ENCODE data around the gene CCDC197. TPM values are rescaled to one million over a fixed set of nuclear protein-coding genes. Genes with fewer than 3 reads are reported as not detected.
A peak's percentile ranks its signal among the peaks of the same experiment; 100 is the strongest.

Gene CCDC197
- total and polyA plus RNA-seq, 3 donors from 2014 or later = 5.6 to 31.0 (median 20.7) TPM

DNA sequence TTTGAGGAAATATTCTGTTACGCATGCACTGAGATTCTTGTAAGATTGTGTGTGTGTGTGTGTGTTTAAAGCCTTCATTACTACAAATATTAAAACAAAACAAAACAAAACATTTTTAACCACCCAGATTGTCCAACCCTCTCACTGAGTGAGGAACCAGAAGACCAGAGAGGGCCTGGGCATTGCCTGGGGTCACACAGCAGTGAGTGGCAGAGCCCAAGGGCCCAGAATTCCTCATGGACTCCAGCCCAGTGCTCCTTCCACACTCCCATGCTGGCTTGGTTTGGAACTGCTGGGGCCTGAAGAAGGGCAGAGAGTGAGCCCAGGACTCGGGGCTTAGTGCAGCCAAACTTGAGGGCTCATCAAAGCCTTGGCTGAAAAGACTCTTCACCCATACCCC lies 27.4 kb downstream of the CCDC197 start:
- WGBS, 2 donors = 88 to 96% methylated on average over 1 to 2 of the region's 2 CpGs
- H3K27ac ChIP-seq = no peak overlapping the region
- TF ChIP-seq CTCF (IDR thresholded peaks at IDR 0.05) = no peak
- TF ChIP-seq POLR2A (IDR thresholded peaks at IDR 0.05) = no peak
- H3K27me3 ChIP-seq = no peaks in the 10 kb centered on the region
- no peaks in the 10 kb centered on the region for H3K4me1 ChIP-seq
- no peak for DNase-seq
- no peaks in the 10 kb centered on the region for H3K36me3 ChIP-seq (ENCODE audit: low read depth, missing control alignments)
- no peak overlapping the region for H3K4me3 ChIP-seq
- intact Hi-C loops (cut with DNase I; ENCODE audit: low total_unique reads) = no loop called here
- H3K9me3 ChIP-seq = no peaks in the 10 kb centered on the region

- intact Hi-C loops (cut with DNase I; ENCODE audit: low total_unique reads) = no loop called here
Observed at GRCh38 chr14:94025720-94026119, 28.6 kb downstream of the CCDC197 start.

GRCh38 chr14:94026173-94026888 lies 29.2 kb downstream of the CCDC197 start, which contains the start of gene OTUB2:
Gene OTUB2, plus strand, starts transcription at chr14:94026340. Its CDS starts 198 bp downstream, at chr14:94026538.
- H3K4me1 ChIP-seq = no peaks in the 10 kb centered on the region
- H3K27me3 ChIP-seq = no peaks in the 10 kb centered on the region
- H3K36me3 ChIP-seq (ENCODE audit: low read depth, missing control alignments) = no peaks in the 10 kb centered on the region
- intact Hi-C loops (cut with DNase I; ENCODE audit: low total_unique reads) = no loop called here
- H3K27ac ChIP-seq = peak within 1 kb of the TSS in 1 of 2 donors; percentile 50
- H3K4me3 ChIP-seq = peak within 1 kb of the TSS; percentile 74 to 87
- TF ChIP-seq POLR2A (IDR thresholded peaks at IDR 0.05) = no peak
- no peak for TF ChIP-seq CTCF (IDR thresholded peaks at IDR 0.05)
- peak; percentile 99 for DNase-seq
- H3K9me3 ChIP-seq = no peaks in the 10 kb centered on the region
- 0% methylated on average over 10 to 31 of the region's 74 CpGs for WGBS, 2 donors

More at GRCh38 chr14:94025720-94026119, 28.6 kb downstream of the CCDC197 start:
- no peaks in the 10 kb centered on the region for H3K4me1 ChIP-seq
- DNase-seq = no peak
- no peaks in the 10 kb centered on the region for H3K36me3 ChIP-seq (ENCODE audit: low read depth, missing control alignments)
- H3K4me3 ChIP-seq = peak overlapping the region in 1 of 2 donors; percentile 74
- TF ChIP-seq POLR2A (IDR thresholded peaks at IDR 0.05) = no peak
- TF ChIP-seq CTCF (IDR thresholded peaks at IDR 0.05) = no peak
- WGBS, 2 donors = 49 to 55% methylated on average over 6 of the region's 6 CpGs
- no peak overlapping the region for H3K27ac ChIP-seq
- H3K27me3 ChIP-seq = no peaks in the 10 kb centered on the region
- no peaks in the 10 kb centered on the region for H3K9me3 ChIP-seq

DNA sequence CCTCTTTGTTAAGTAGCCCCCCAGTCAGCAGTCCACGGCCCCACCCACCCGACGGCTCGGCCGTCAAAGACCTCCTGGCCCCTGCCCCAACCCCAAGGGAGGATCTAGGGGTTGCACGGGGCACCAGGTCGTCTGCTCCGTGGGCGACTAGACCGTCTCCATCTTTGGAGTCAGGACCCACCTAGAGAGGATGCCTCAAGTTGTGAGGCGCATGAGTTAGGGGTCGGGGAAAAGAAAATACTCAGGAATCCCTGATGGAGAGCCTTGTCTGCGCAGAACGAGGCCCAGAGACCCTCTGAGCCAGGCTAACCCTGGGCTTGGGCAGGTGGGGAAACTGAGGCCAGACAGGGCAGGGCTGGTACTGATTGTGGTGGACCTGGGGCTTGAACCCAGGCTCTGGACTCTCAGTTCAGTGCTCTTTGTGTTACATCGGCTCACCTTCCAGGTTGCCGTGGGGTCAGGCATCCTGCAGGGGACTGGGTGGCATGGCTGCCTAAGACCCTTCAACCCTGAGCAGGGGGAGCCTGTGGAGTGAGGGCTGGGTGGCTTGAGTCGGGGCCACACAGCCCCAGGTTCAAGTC lies 29.9 kb downstream of the CCDC197 start:
- 33 to 45% methylated on average over 2 to 16 of the region's 17 CpGs for whole genome bisulfite sequencing, 2 donors
- no peaks in the 10 kb centered on the region for H3K9me3 ChIP-seq
- TF ChIP-seq CTCF (IDR thresholded peaks at IDR 0.05) = no peak
- no peak for TF ChIP-seq POLR2A (IDR thresholded peaks at IDR 0.05)
- no peak overlapping the region for H3K27ac ChIP-seq
- H3K36me3 ChIP-seq (ENCODE audit: low read depth, missing control alignments) = no peaks in the 10 kb centered on the region
- no peak for DNase-seq
- intact Hi-C loops (cut with DNase I; ENCODE audit: low total_unique reads) = no loop called here
- peak overlapping the region; percentile 74 to 87 for H3K4me3 ChIP-seq
- no peaks in the 10 kb centered on the region for H3K27me3 ChIP-seq
- H3K4me1 ChIP-seq = no peaks in the 10 kb centered on the region

Measured in testis (tissue), 3 donors.